ENCODE results near the gene SPATA46.

DNA sequence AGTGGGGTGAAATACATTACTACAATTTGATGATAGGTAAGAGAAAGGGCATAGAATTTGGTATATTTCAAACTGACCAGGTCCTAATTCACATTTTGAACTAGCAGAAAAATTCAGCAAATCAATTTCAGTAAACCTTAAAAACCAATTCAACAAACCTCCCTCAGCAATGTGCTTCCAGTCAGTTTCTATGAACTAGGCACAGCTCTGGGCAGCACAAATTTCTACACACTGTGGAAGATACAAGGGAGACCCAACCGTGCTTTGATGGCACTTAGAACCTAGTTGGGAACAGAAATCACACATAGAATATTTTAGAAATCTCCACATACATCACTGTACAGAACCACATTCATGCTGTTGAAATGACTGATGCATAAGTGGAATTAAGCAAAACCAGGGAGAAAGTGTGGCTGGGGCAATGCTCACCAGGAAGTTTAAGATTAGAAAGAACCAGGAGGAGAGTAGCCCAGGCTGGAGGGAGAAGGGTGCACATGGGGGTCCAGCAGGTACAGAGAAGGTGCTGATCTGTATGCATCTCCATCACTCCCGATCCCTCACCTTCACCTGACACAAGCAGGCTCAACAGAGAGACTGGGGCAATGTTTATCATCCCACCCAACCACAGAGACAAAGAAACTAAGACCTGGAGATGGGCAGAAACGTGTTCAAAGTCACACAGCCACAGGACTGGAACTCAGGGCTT, 19.7 kb upstream of the SPATA46 start:
- TF ChIP-seq EP300 (IDR thresholded peaks at IDR 0.05) (no peak), POLR2AphosphoS5 (IDR thresholded peaks at IDR 0.05) (no peak)

Measured in stomach (tissue), 4 donors.